Mucosa of stomach (tissue), 1 donor: ENCODE results near the gene PARD6A.

Source experiments
- H3K27me3 ChIP-seq: one replicate; pipeline ENCODE4 v1.7.0; 2013; ENCODE audit warnings: mild to moderate bottlenecking, low read length; ENCODE audit not compliant: control insufficient read depth, insufficient read depth
- H3K36me3 ChIP-seq: one replicate; pipeline ENCODE4 v1.7.0; 2013; ENCODE audit warnings: low read length; ENCODE audit not compliant: control insufficient read depth, insufficient read depth
- H3K4me1 ChIP-seq: one replicate; pipeline ENCODE4 v1.7.0; 2013; ENCODE audit warnings: mild to moderate bottlenecking, low read length; ENCODE audit not compliant: control insufficient read depth, insufficient read depth
- H3K4me3 ChIP-seq: one replicate; pipeline ENCODE4 v1.7.0; 2013; ENCODE audit warnings: low read length
- H3K9ac ChIP-seq: one replicate; pipeline ENCODE4 v1.7.0; 2013; ENCODE audit warnings: mild to moderate bottlenecking, low read length, moderate library complexity
- H3K9me3 ChIP-seq: one replicate; pipeline ENCODE4 v1.7.0; 2013; ENCODE audit warnings: mild to moderate bottlenecking, low read length, moderate library complexity; ENCODE audit not compliant: control insufficient read depth
- donor health status: Pancreatic carcinoma.

Gene PARD6A, protein sequence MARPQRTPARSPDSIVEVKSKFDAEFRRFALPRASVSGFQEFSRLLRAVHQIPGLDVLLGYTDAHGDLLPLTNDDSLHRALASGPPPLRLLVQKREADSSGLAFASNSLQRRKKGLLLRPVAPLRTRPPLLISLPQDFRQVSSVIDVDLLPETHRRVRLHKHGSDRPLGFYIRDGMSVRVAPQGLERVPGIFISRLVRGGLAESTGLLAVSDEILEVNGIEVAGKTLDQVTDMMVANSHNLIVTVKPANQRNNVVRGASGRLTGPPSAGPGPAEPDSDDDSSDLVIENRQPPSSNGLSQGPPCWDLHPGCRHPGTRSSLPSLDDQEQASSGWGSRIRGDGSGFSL

DNA sequence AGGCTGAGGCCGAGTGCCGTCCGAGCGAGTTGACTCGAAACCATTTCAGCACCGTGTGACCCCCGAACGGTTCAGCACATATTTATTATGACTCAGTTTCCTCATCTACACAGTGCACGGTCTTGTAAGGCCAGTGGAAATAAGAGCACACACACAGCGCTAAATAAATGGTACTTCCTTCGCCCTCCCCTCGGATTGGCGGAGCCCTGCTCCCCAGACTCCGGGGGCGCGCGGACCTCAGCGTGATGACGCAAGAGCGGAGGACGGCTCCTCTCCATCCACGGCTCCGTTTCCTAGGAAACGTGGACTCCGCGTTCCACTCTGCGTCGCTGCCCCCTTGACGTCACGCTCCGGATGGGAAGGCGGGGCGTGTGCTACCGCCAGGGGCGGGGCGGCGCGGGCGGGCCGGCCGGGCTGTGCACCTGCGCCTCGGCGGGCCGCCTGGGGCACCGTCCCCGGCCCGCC lies at the start of gene PARD6A:
TSS of gene PARD6A (plus strand) at position 397 of the 465 bp plus-strand sequence. CDS start 79 bp downstream, outside the sequence.
- Histone ChIP-seq H3K9ac (peak within 1 kb of the TSS; percentile 72), H3K27me3 (peaks cover 5% of the 10 kb centered on the region), H3K9me3 (no peaks in the 10 kb centered on the region), H3K36me3 (no peaks in the 10 kb centered on the region), H3K4me3 (peak within 1 kb of the TSS; percentile 78), H3K4me1 (peaks cover 17% of the 10 kb centered on the region)

DNA sequence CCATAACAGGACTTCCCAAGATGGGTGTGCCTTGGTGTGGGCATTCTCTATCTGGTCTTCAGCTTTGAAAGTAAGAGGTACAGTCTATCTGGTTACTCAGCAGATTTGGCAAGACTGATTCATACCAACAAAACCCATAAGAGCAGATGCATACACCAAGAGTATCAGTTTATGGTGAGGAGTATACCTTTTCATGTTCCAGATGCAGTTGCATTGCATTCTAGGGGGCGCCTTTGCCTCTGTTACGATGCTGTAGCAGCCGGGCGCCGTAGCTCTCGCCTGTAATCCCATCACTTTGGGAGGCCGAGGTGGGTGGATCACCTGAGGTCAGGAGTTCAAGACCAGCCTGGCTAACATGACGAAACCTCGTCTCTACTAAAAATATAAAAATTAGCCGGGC lies 47.0 kb upstream of the PARD6A start:
- H3K36me3 ChIP-seq = no peaks in the 10 kb centered on the region
- no peak overlapping the region for H3K4me3 ChIP-seq
- H3K27me3 ChIP-seq = no peaks in the 10 kb centered on the region
- H3K9me3 ChIP-seq = no peaks in the 10 kb centered on the region
- no peak overlapping the region for H3K9ac ChIP-seq
- no peaks in the 10 kb centered on the region for H3K4me1 ChIP-seq

DNA sequence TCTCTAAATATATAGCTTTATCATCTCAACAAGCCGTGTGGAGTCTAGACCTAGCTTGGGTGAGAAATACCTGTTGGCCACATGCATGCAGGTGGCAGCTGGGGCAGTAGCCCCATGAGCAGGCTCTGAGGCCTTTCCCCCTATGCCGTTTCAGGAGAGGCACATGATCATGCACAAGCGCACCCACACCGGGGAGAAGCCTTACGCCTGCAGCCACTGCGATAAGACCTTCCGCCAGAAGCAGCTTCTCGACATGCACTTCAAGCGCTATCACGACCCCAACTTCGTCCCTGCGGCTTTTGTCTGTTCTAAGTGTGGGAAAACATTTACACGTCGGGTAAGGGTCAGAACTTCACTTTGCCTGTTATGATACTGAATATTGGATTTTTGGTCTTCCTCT lies 32.5 kb upstream of the PARD6A start:
- Histone ChIP-seq H3K4me1 (no peaks in the 10 kb centered on the region), H3K27me3 (no peaks in the 10 kb centered on the region), H3K36me3 (peaks cover 6% of the 10 kb centered on the region), H3K9ac (no peak overlapping the region), H3K9me3 (no peaks in the 10 kb centered on the region), H3K4me3 (no peak overlapping the region)

DNA sequence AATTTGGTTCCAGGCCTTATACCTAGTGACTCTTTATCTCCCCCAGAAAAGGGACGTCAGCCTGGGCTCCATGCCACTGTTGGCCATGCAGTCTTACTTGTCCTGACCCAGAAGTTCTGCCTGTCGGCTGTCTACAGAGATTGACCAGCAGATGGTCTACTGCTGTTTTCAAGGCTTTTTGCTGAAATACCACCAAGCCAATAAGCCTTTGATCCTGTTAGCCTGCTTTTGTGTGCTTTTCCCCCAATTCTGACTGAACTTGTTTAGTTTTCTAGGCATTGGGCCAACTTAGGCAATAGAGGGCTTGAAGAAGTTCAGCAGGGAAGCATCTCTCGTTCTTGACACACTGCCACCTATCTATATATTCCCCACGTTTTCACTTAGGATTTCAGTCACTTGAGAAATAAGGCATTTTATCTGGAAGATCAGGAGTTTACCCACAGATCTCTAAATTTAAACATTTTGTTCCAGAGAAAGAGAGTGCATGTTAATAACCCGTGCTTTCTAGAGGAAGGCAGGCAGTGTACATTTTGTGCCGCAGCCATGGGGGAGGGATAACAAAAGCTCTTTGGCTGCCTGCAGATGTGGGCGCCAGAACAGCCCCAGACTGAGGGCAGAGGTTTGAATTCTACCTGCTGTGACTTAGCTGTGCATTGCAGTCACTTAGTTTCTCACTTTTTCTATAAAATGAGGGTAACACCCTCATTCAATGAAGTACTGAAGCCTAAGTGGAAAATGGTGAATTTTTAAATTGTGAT lies 28.2 kb upstream of the PARD6A start:
- Histone ChIP-seq H3K9ac (no peak overlapping the region), H3K4me3 (no peak overlapping the region), H3K27me3 (no peaks in the 10 kb centered on the region), H3K9me3 (no peaks in the 10 kb centered on the region), H3K4me1 (no peaks in the 10 kb centered on the region), H3K36me3 (peaks cover 9% of the 10 kb centered on the region)

DNA sequence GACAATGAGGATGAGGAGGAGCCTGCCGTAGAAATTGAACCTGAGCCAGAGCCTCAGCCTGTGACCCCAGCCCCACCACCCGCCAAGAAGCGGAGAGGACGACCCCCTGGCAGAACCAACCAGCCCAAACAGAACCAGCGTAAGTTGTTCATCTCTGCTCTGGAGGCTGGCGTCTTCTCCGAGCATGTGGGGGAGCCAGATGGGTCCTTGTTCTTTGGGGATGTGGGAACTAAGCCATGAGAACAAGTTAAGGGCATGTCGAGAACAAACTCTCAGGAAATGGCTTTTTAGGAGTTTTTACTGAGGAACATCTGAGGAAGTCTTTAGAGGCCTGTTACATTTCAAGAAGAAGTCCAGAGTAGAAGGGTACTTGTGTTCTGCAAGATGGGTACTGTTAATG lies 24.0 kb upstream of the PARD6A start:
- no peaks in the 10 kb centered on the region for H3K9me3 ChIP-seq
- H3K9ac ChIP-seq = no peak overlapping the region
- H3K4me1 ChIP-seq = peaks cover 3% of the 10 kb centered on the region
- peaks cover 9% of the 10 kb centered on the region for H3K36me3 ChIP-seq
- H3K27me3 ChIP-seq = no peaks in the 10 kb centered on the region
- no peak overlapping the region for H3K4me3 ChIP-seq

DNA sequence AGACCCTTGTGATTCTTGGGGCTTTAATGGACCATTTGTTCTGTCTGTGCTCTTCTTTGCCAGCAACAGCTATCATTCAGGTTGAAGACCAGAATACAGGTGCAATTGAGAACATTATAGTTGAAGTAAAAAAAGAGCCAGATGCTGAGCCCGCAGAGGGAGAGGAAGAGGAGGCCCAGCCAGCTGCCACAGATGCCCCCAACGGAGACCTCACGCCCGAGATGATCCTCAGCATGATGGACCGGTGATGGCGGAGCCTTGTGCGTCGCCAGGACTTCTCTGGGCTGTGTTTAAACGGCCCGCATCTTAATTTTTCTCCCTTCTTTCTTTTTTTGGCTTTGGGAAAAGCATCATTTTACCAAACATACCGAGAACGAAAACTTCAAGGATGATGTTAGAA lies 23.1 kb upstream of the PARD6A start:
- Histone ChIP-seq H3K27me3 (no peaks in the 10 kb centered on the region), H3K4me1 (peaks cover 12% of the 10 kb centered on the region), H3K4me3 (no peak overlapping the region), H3K36me3 (peaks cover 9% of the 10 kb centered on the region), H3K9me3 (no peaks in the 10 kb centered on the region), H3K9ac (no peak overlapping the region)

DNA sequence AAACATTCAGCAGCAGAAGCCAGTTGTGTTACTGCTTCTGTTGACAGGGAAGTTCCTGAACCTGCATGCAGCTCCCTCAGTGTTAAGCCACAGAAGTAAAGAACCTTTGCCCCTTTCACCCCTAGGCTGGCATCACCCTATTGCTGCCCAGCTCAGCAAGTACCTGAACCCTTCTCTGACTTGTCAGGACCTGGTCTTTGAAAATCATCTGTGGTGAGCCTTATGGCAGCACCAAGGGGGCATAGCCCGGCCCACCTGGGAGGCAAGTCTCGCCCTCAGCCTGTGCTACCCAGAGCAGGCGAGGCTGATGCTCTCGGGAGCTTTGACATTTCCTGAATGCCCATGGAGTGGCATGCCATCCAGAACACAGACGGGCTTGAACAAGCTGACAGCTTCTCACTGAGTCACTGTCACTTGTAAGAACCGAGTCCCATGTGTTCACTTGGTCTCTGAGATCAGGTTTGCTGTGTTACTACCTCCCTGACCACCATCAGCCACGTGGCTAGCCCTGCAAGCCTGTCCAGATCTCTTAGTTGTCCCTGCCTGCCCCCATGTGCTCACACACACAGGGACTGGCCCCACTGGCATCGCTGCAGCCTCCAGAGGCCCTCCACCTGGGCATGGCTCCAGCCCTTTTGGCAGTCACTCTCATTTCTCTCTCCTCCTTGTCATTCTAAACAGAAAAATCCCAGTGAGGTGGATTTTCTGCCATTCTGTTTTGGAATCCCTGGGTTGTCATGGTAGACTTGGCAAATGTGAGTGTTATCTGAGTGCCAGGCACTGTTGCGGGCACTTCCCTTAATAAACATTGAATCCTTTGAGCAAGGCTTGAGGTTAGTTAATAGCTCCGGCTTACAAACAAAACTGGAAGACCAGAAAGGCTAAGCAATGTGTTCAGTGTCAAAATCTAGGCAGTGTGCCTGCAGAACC lies 18.7 kb upstream of the PARD6A start:
- Histone ChIP-seq H3K4me1 (peaks cover 28% of the 10 kb centered on the region), H3K27me3 (peaks cover 32% of the 10 kb centered on the region), H3K36me3 (peaks cover 4% of the 10 kb centered on the region), H3K9me3 (no peaks in the 10 kb centered on the region), H3K4me3 (no peak overlapping the region), H3K9ac (no peak overlapping the region)

DNA sequence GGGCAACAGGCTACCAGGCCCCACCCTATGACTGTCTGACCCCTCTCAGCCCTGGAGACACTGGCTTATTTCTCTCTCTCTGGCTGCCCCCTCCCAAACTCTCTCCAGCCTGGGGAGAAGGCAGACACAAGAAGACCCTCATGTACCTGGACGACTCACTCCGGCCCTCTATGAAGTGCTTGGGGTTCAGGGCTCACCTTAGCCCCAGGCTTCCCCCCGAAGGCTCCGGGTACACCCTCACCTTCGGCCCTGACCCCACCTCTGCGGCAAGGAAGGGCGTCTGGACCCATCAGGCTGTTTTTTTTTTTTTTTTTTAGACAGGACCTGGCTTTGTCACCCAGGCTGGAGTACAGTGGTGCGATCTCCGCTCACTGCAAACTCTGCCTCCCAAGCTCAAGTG lies 16.7 kb upstream of the PARD6A start:
- Histone ChIP-seq H3K36me3 (no peaks in the 10 kb centered on the region), H3K9me3 (no peaks in the 10 kb centered on the region), H3K9ac (no peak overlapping the region), H3K4me1 (peaks cover 32% of the 10 kb centered on the region), H3K4me3 (no peak overlapping the region), H3K27me3 (peaks cover 50% of the 10 kb centered on the region)

DNA sequence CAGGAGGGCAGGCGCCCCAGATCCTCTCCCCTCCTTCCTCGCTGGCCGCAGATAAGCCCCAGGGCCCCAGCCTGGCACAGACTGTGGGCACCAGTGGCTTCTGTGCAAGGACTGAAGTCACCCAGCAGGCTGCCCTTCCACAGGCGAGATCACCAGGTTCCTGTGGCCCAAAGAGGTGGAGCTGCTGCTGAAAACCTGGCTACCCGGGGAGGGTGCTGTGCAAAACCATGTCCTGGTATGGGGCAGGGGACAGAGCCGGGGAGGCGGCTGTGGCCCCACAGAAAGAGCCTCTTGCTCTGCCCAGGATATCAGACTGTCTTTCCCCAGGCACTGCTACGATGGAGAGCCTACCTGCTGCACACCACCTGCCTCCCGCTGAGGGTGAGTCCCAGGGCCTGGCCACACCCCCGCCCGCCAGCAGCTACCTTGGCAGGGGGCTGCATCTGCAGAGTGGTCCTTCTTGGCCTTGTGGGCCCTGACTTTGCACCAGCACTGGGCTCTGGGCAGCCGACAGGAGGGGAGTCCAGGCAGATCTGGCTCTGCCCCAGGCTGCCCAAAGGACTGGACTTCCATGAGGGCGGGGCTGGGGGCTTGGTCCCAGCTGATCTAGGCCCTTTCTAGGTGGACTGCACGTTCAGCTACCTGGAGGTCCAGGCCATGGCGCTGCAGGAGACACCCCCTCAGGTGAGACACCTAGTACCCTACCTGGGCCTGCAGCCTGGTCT lies 15.2 kb upstream of the PARD6A start:
- H3K9me3 ChIP-seq = no peaks in the 10 kb centered on the region
- no peak overlapping the region for H3K4me3 ChIP-seq
- no peaks in the 10 kb centered on the region for H3K36me3 ChIP-seq
- no peak overlapping the region for H3K9ac ChIP-seq
- peaks cover 65% of the 10 kb centered on the region for H3K27me3 ChIP-seq
- peaks cover 41% of the 10 kb centered on the region for H3K4me1 ChIP-seq

DNA sequence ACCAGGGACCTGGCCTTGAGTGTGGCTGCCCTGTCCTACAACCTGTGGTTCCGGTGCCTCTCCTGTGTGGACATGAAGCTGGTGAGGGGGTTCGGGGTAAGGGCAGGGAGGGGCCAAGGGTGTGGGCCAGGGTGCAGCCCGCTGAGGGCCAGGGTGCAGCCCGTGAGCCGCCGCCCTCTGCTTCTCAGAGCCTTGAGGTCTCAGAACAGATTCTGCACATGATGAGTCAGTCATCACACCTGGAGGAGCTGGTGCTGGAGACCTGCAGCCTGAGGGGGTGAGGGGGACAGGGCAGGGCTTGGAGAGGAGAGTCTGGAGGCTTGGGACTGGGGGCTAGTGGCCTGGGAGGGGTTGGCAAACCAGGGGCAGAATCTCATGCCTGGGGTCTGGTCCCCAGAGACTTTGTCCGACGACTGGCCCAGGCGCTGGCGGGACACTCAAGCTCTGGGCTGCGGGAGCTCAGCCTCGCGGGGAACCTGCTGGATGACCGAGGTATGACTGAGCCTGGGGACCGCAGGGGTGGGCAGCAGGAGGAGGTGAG lies 13.6 kb upstream of the PARD6A start:
- Histone ChIP-seq H3K36me3 (no peaks in the 10 kb centered on the region), H3K4me1 (peaks cover 34% of the 10 kb centered on the region), H3K9ac (no peak overlapping the region), H3K4me3 (no peak overlapping the region), H3K27me3 (peaks cover 82% of the 10 kb centered on the region), H3K9me3 (no peaks in the 10 kb centered on the region)

DNA sequence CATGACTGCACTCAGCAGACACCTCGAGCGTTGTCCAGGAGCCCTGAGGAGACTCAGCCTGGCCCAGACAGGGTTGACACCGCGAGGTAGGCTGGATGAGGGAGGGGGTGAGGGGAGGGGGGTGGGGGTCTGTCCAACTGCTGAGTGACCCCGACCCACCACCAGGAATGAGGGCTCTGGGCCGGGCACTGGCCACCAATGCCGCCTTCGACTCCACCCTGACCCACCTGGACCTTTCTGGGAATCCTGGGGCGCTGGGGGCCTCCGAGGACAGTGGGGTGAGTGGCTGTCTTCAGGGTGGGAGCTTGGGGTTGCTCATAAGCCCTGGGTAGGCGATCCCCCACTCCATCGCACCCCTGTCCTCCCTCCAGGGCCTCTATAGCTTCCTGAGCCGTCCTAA lies 13.1 kb upstream of the PARD6A start:
- peaks cover 29% of the 10 kb centered on the region for H3K4me1 ChIP-seq

More for the DNA sequence above, 13.1 kb upstream of the PARD6A start:
- H3K9me3 ChIP-seq = no peaks in the 10 kb centered on the region
- no peak overlapping the region for H3K4me3 ChIP-seq
- peaks cover 85% of the 10 kb centered on the region for H3K27me3 ChIP-seq
- H3K9ac ChIP-seq = no peak overlapping the region
- H3K36me3 ChIP-seq = no peaks in the 10 kb centered on the region
